ENCODE measurements around the gene PWWP2B.

Gene PWWP2B

GRCh38 chr10:132431537-132432175, 34.7 kb downstream of the PWWP2B start:
- Histone ChIP-seq H3K36me3 (ENCODE audit: insufficient read depth, low read length) (no peaks in the 10 kb centered on the region), H3F3A (ENCODE audit: low read depth) (peaks cover 3% of the 10 kb centered on the region; the same call in 1 of the 2 replicates), H3K4me2 (ENCODE audit: low read depth, low read length, poor library complexity, severe bottlenecking) (no peak overlapping the region), H3K9me3 (ENCODE audit: insufficient read depth, low read depth, low read length) (no peaks in the 10 kb centered on the region), H3K4me1 (ENCODE audit: insufficient read depth, low read length, poor library complexity, severe bottlenecking) (peaks cover 24% of the 10 kb centered on the region), H3K9me2 (replicated peaks; ENCODE audit: low read depth, low read length) (no peaks in the 10 kb centered on the region), H3K9ac (ENCODE audit: low read depth, low read length, poor library complexity, severe bottlenecking) (no peak overlapping the region), H3K79me2 (ENCODE audit: insufficient read depth, low read length) (no peaks in the 10 kb centered on the region), H2AFZ (ENCODE audit: low read length) (no peak overlapping the region), H3K4me3 (ENCODE audit: low read length, poor library complexity, severe bottlenecking) (no peak overlapping the region), H4K20me1 (ENCODE audit: insufficient read depth, low read length, poor library complexity, severe bottlenecking) (no peaks in the 10 kb centered on the region), H3K27me3 (ENCODE audit: insufficient read depth, low read length, poor library complexity, severe bottlenecking) (no peaks in the 10 kb centered on the region)
- no peak for TF ChIP-seq EZH2phosphoT487 (IDR thresholded peaks at IDR 0.05; ENCODE audit: borderline replicate concordance)
- TF ChIP-seq, protein P1, sequence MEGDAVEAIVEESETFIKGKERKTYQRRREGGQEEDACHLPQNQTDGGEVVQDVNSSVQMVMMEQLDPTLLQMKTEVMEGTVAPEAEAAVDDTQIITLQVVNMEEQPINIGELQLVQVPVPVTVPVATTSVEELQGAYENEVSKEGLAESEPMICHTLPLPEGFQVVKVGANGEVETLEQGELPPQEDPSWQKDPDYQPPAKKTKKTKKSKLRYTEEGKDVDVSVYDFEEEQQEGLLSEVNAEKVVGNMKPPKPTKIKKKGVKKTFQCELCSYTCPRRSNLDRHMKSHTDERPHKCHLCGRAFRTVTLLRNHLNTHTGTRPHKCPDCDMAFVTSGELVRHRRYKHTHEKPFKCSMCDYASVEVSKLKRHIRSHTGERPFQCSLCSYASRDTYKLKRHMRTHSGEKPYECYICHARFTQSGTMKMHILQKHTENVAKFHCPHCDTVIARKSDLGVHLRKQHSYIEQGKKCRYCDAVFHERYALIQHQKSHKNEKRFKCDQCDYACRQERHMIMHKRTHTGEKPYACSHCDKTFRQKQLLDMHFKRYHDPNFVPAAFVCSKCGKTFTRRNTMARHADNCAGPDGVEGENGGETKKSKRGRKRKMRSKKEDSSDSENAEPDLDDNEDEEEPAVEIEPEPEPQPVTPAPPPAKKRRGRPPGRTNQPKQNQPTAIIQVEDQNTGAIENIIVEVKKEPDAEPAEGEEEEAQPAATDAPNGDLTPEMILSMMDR (conservative IDR thresholded peaks at IDR 0.05; ENCODE audit: low read length), result no peak

DNA sequence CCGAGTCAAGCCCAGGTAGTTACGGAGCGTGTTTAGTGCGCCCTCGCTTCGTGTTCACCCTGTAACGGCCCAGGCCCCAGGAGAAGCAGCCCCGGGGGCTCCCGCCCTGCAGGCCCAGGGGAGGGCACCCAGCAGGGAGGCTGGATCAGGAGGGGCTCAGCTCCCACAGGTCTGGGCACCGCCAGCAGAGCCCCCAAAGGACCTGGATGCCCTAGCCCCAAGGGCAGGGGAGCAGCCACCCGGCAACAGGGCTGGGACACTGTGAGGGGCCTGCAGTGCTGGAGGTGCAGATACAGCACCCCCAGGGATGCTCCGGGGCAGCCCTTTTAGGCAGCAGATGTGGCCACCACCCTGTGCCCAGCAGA, 35.2 kb downstream of the PWWP2B start:
- no peak overlapping the region for H2AFZ ChIP-seq (ENCODE audit: low read length)
- H3K9me3 ChIP-seq (ENCODE audit: insufficient read depth, low read depth, low read length), result no peaks in the 10 kb centered on the region
- H3K79me2 ChIP-seq (ENCODE audit: insufficient read depth, low read length), result no peaks in the 10 kb centered on the region
- H3K36me3 ChIP-seq (ENCODE audit: insufficient read depth, low read length), result no peaks in the 10 kb centered on the region
- no peak overlapping the region for H3K4me2 ChIP-seq (ENCODE audit: low read depth, low read length, poor library complexity, severe bottlenecking)
- H3K27me3 ChIP-seq (ENCODE audit: insufficient read depth, low read length, poor library complexity, severe bottlenecking), result no peaks in the 10 kb centered on the region
- no peak overlapping the region for H3K9ac ChIP-seq (ENCODE audit: low read depth, low read length, poor library complexity, severe bottlenecking)
- peaks cover 3% of the 10 kb centered on the region; the same call in 1 of the 2 replicates for H3F3A ChIP-seq (ENCODE audit: low read depth)
- H3K4me3 ChIP-seq (ENCODE audit: low read length, poor library complexity, severe bottlenecking), result no peak overlapping the region
- H3K4me1 ChIP-seq (ENCODE audit: insufficient read depth, low read length, poor library complexity, severe bottlenecking), result peaks cover 24% of the 10 kb centered on the region
- TF ChIP-seq, protein P1 (conservative IDR thresholded peaks at IDR 0.05; ENCODE audit: low read length), result no peak
- no peak for TF ChIP-seq EZH2phosphoT487 (IDR thresholded peaks at IDR 0.05; ENCODE audit: borderline replicate concordance)
- H3K9me2 ChIP-seq (replicated peaks; ENCODE audit: low read depth, low read length), result no peaks in the 10 kb centered on the region
- no peaks in the 10 kb centered on the region for H4K20me1 ChIP-seq (ENCODE audit: insufficient read depth, low read length, poor library complexity, severe bottlenecking)

DNA sequence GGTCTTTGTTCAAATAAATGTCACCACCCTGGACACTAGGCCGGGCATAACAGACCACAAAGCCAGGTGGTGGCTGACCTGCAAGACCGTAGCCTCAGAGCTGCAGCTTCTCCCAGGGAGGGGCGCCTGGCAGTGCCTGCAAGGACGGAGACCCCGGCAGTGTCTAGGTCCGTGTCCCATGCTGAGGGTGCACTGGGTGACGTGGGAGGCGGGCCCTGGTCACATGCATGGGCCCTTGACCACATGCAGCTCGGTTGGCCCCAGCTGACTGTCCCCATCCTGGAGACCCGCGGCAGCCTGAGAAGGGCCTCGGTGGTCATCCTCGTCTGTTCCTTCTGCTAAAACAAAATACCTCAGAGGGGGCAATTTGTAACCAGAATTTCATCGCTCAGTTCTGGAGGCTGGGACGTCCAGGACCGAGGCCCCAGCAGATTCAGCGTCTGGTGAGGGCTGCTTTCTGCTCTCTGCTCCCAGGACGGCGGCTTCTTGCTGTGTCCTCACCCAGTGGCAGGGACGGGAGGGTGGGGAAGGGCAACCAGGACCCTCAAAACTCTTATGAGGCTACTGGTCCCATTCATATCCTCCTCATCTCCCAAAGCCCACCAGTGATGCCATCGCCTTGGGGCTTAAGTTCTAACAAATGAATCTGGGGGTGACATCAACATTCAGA, 36.8 kb downstream of the PWWP2B start:
- H3K79me2 ChIP-seq (ENCODE audit: insufficient read depth, low read length), result no peaks in the 10 kb centered on the region
- no peak overlapping the region for H3K4me3 ChIP-seq (ENCODE audit: low read length, poor library complexity, severe bottlenecking)
- no peaks in the 10 kb centered on the region for H3K9me3 ChIP-seq (ENCODE audit: insufficient read depth, low read depth, low read length)
- H3K27me3 ChIP-seq (ENCODE audit: insufficient read depth, low read length, poor library complexity, severe bottlenecking), result no peaks in the 10 kb centered on the region
- peaks cover 37% of the 10 kb centered on the region for H3K4me1 ChIP-seq (ENCODE audit: insufficient read depth, low read length, poor library complexity, severe bottlenecking)
- TF ChIP-seq, protein P1 (conservative IDR thresholded peaks at IDR 0.05; ENCODE audit: low read length), result no peak
- no peak for TF ChIP-seq EZH2phosphoT487 (IDR thresholded peaks at IDR 0.05; ENCODE audit: borderline replicate concordance)
- H2AFZ ChIP-seq (ENCODE audit: low read length), result no peak overlapping the region
- H3K9ac ChIP-seq (ENCODE audit: low read depth, low read length, poor library complexity, severe bottlenecking), result no peak overlapping the region
- H3K4me2 ChIP-seq (ENCODE audit: low read depth, low read length, poor library complexity, severe bottlenecking), result no peak overlapping the region
- no peaks in the 10 kb centered on the region for H3K9me2 ChIP-seq (replicated peaks; ENCODE audit: low read depth, low read length)
- H4K20me1 ChIP-seq (ENCODE audit: insufficient read depth, low read length, poor library complexity, severe bottlenecking), result no peaks in the 10 kb centered on the region
- H3F3A ChIP-seq (ENCODE audit: low read depth), result peaks cover 3% of the 10 kb centered on the region; the same call in 1 of the 2 replicates
- H3K36me3 ChIP-seq (ENCODE audit: insufficient read depth, low read length), result no peaks in the 10 kb centered on the region

Measured in Loucy (cell line).